B cell (primary cell): ENCODE data around the gene TMPO. TPM values are rescaled to one million over a fixed set of nuclear protein-coding genes. Genes with fewer than 3 reads are reported as not detected.

Source experiments
- ATAC-seq: fragments of 200-7000 bp; cut with Tn5 transposase; one replicate; pipeline ENCODE4 v1.10.0; 2021; ENCODE audit warnings: low read depth, mild to moderate bottlenecking, moderate number of reproducible peaks, moderate library complexity
- CTCF ChIA-PET: fragments of 350-600 bp; sonication (Branson Sonifier 250); formaldehyde crosslinking; loops from one replicate; lab custom pipeline; 2021; ENCODE audit warnings: antibody characterized with exemption, inconsistent platforms; lab: Charles Lee
- POLR2A ChIA-PET: fragments of 350-600 bp; sonication (Branson Sonifier 250); formaldehyde crosslinking; loops from one replicate; lab custom pipeline; 2021; ENCODE audit warnings: antibody characterized with exemption; lab: Charles Lee
- DNase-seq: peaks from one replicate; pipeline ENCODE4 v3.0.0; 2013
- H2AFZ ChIP-seq: 2 replicates; pipeline ENCODE4 v1.6.1; 2012; ENCODE audit warnings: mild to moderate bottlenecking, low read depth, low read length; ENCODE audit not compliant: insufficient read depth, poor library complexity, severe bottlenecking
- H3K27ac ChIP-seq, 2 donors: 1 replicate in 1 of 2; 2 replicates in 1 of 2; pipeline ENCODE4 v1.5.1; 2012 to 2013; ENCODE audit warnings: low read length in 2 of 2, mild to moderate bottlenecking in 2 of 2, moderate library complexity in 1 of 2
- H3K27me3 ChIP-seq, 4 experiments: fragments of 200-600 bp in 1 of 4; sonication (generic) in 1 of 4; replicated peaks in 1 of 4; 1 replicate in 2 of 4; 2 replicates in 2 of 4; pipeline versions ENCODE4 v1.6.1 to v1.7.0; 2013 to 2016; ENCODE audit warnings: low read length in 3 of 4, mild to moderate bottlenecking in 2 of 4, mixed read lengths in 1 of 4, moderate library complexity in 1 of 4; ENCODE audit not compliant: insufficient read depth in 4 of 4, control insufficient read depth in 3 of 4; ENCODE audit errors: control extremely low read depth in 1 of 4
- H3K36me3 ChIP-seq, 2 experiments: replicated peaks in 1 of 2; 1 replicate in 1 of 2; 2 replicates in 1 of 2; pipeline versions ENCODE4 v1.6.1 to v1.7.1; 2013; ENCODE audit warnings: low read length in 1 of 2; ENCODE audit not compliant: insufficient read depth in 2 of 2, control insufficient read depth in 1 of 2; ENCODE audit errors: control extremely low read depth in 1 of 2, extremely low read depth in 1 of 2
- H3K4me1 ChIP-seq, 2 donors: fragments of 200-600 bp in 1 of 2; sonication (generic) in 1 of 2; 1 replicate in 1 of 2; 2 replicates in 1 of 2; pipeline versions ENCODE4 v1.5.1 to v1.6.1; 2013 to 2017; ENCODE audit warnings: low read length in 2 of 2; ENCODE audit not compliant: control insufficient read depth in 2 of 2, insufficient read depth in 2 of 2
- H3K4me2 ChIP-seq: replicated peaks from 2 replicates; pipeline ENCODE3; 2012; ENCODE audit warnings: mild to moderate bottlenecking, low read depth, low read length; ENCODE audit not compliant: poor library complexity, severe bottlenecking
- H3K4me3 ChIP-seq, 5 experiments: fragments of 200-600 bp in 1 of 5; sonication (generic) in 1 of 5; 1 replicate in 3 of 5; 2 replicates in 2 of 5; pipeline versions ENCODE4 v1.5.1 to v1.7.0; 2011 to 2016; ENCODE audit warnings: low read length in 4 of 5, mild to moderate bottlenecking in 4 of 5, low read depth in 2 of 5, control low read depth in 1 of 5, moderate library complexity in 1 of 5; ENCODE audit not compliant: insufficient read depth in 1 of 5; ENCODE audit errors: control extremely low read depth in 1 of 5, extremely low read depth in 1 of 5
- H3K79me2 ChIP-seq: fragments of 200-600 bp; sonication (generic); one replicate; pipeline ENCODE4 v1.6.0; 2016; ENCODE audit warnings: low read length; ENCODE audit not compliant: control insufficient read depth, insufficient read depth
- H3K9ac ChIP-seq: fragments of 200-600 bp; sonication (generic); 2 replicates; pipeline ENCODE4 v1.6.1; 2017; ENCODE audit warnings: mild to moderate bottlenecking, low read length, moderate library complexity
- H3K9me3 ChIP-seq, 3 donors: one replicate each; pipeline versions ENCODE4 v1.6.1 to v1.7.1; 2013; ENCODE audit warnings: low read length in 2 of 3; ENCODE audit not compliant: control insufficient read depth in 2 of 3, insufficient read depth in 1 of 3; ENCODE audit errors: control extremely low read depth in 1 of 3
- H4K20me1 ChIP-seq: 2 replicates; pipeline ENCODE4 v1.6.0; 2012; ENCODE audit warnings: mild to moderate bottlenecking, low read length; ENCODE audit not compliant: insufficient read depth, control insufficient read depth, poor library complexity, severe bottlenecking
- H3K27ac Mint-ChIP-seq: one replicate; pipeline ENCODE4 v1.8.0; 2021; ENCODE audit warnings: mixed read lengths
- H3K27me3 Mint-ChIP-seq: one replicate; pipeline ENCODE4 v1.8.0; 2021; ENCODE audit warnings: mixed read lengths
- H3K4me1 Mint-ChIP-seq: one replicate; pipeline ENCODE4 v1.8.0; 2021; ENCODE audit warnings: mixed read lengths
- H3K4me3 Mint-ChIP-seq: one replicate; pipeline ENCODE4 v1.8.0; 2021; ENCODE audit warnings: mixed read lengths
- H3K9me3 Mint-ChIP-seq: one replicate; pipeline ENCODE4 v1.8.0; 2022; ENCODE audit warnings: mixed read lengths; ENCODE audit not compliant: insufficient read depth
- CTCF ChIP-seq: fragments of 200-600 bp; IDR thresholded peaks from one replicate; pipeline ENCODE4 v1.8.0; 2022; ENCODE audit warnings: antibody characterized with exemption, mild to moderate bottlenecking
- EZH2 ChIP-seq: IDR thresholded peaks from 2 replicates; pipeline ENCODE4 v1.6.1; 2012; ENCODE audit warnings: borderline replicate concordance, low read depth, mild to moderate bottlenecking, moderate library complexity, low read length; ENCODE audit not compliant: insufficient read depth, poor library complexity, severe bottlenecking
- WGBS: methylation state at CpG from one replicate; pipeline ENCODE4 v1.1.5; 2013; ENCODE audit warnings: missing lambda C conversion rate; ENCODE audit not compliant: insufficient coverage; 5-methylcytosine and 5-hydroxymethylcytosine counted together
- intact Hi-C: fragments of 100-400 bp; cut with micrococcal nuclease; formaldehyde crosslinking; loops from one replicate; pipeline ENCODE4 v1.10.0; 2022
- polyA plus RNA-seq: library from polyadenylated mRNA; depleted of rRNA; stranded (reverse); fragments of >200 nt; gene quantifications from 2 replicates; pipeline ENCODE4 v1.2.3, GENCODE V29; 2012
- total RNA-seq, 2 donors: library from RNA; stranded (reverse); fragments of 120-200 nt in 1 of 2; gene quantifications; 1 replicate in 1 of 2; 2 replicates in 1 of 2; pipeline versions ENCODE4 v1.2.3 to v1.2.4, GENCODE V29; 2013 to 2022

Gene TMPO
- total and polyA plus RNA-seq, 2 donors (not counting 1 experiment from before 2014, with no cell fraction given): 41.8 to 187 TPM

- no peaks in the 10 kb centered on the region for H3K27me3 Mint-ChIP-seq
- Histone ChIP-seq H4K20me1 (peaks cover 29% of the 10 kb centered on the region), H3K9ac (no peak overlapping the region), H3K4me2 (no peak overlapping the region), H3K4me1 (no peaks in the 10 kb centered on the region), H3K27ac (no peak overlapping the region), H3K36me3 (peaks cover 2 to 59% of the 10 kb centered on the region in 2 experiments), H3K9me3 (no peaks in the 10 kb centered on the region), H3K4me3 (no peak overlapping the region), H3K27me3 (no peaks in the 10 kb centered on the region), H2AFZ (no peak overlapping the region), H3K79me2 (peaks cover 47% of the 10 kb centered on the region)
- DNase-seq (no peak), ATAC-seq (no peak)
- no peaks in the 10 kb centered on the region for H3K4me1 Mint-ChIP-seq
- H3K4me3 Mint-ChIP-seq: no peak overlapping the region
- no CpG with 5 or more reads among the region's 4 CpGs for WGBS
- no peak for TF ChIP-seq CTCF
- no peak for TF ChIP-seq EZH2
- intact Hi-C loops: no loop called here
- no peak overlapping the region for H3K27ac Mint-ChIP-seq
- H3K9me3 Mint-ChIP-seq: no peaks in the 10 kb centered on the region
- POLR2A ChIA-PET: no interaction called here
- CTCF ChIA-PET: interaction anchor here (1.4 kb wide), 1 partner anchor 47 kb away, joined by 3 read pairs; no protein-coding TSS in a partner anchor
Measured at GRCh38 chr12:98538031-98538430, 22.6 kb downstream of the TMPO start.

GRCh38 chr12:98543701-98544100, 28.3 kb downstream of the TMPO start:
- no peak for ATAC-seq
- Histone ChIP-seq H3K9ac (no peak overlapping the region), H3K27ac (peak overlapping the region in 1 of 2 donors; percentile 23), H3K36me3 (peaks cover 11 to 48% of the 10 kb centered on the region in 2 experiments), H3K27me3 (no peaks in the 10 kb centered on the region), H3K9me3 (no peaks in the 10 kb centered on the region), H4K20me1 (peaks cover 12% of the 10 kb centered on the region), H3K4me3 (no peak overlapping the region), H3K4me1 (no peaks in the 10 kb centered on the region), H3K79me2 (peaks cover 22% of the 10 kb centered on the region), H2AFZ (no peak overlapping the region), H3K4me2 (no peak overlapping the region)
- intact Hi-C loops: no loop called here
- Mint-ChIP-seq H3K27ac (no peak overlapping the region), H3K4me3 (no peak overlapping the region), H3K4me1 (no peaks in the 10 kb centered on the region), H3K9me3 (no peaks in the 10 kb centered on the region), H3K27me3 (no peaks in the 10 kb centered on the region)
- ChIA-PET POLR2A (no interaction called here), CTCF (interaction anchor here (0.7 to 2.0 kb wide), 3 partner anchors 10 to 26 kb away, joined by 3 to 7 read pairs (median 5); no protein-coding TSS in a partner anchor)
- TF ChIP-seq CTCF (no peak), EZH2 (no peak)
- DNase-seq: no peak
